Hepatocyte (in vitro differentiated cells): ENCODE data around the gene USP43. TPM values are rescaled to one million over a fixed set of nuclear protein-coding genes. Genes with fewer than 3 reads are reported as not detected.

Experiments used
- DNase-seq: peaks from one replicate; pipeline ENCODE4 v3.0.0-alpha.2; 2016; ENCODE audit warnings: low spot score
- H2AFZ ChIP-seq: fragments of 200-600 bp; sonication (generic); 2 replicates; pipeline ENCODE4 v1.6.0; 2016; ENCODE audit warnings: antibody characterized with exemption, mild to moderate bottlenecking
- H3K27ac ChIP-seq: fragments of 200-600 bp; sonication (generic); 2 replicates; pipeline ENCODE4 v1.5.1; 2016; ENCODE audit warnings: mild to moderate bottlenecking
- H3K27me3 ChIP-seq: fragments of 200-600 bp; sonication (generic); 2 replicates; pipeline ENCODE4 v1.6.1; 2016
- H3K36me3 ChIP-seq: fragments of 200-600 bp; sonication (generic); replicated peaks from 2 replicates; pipeline ENCODE4 v1.5.1; 2016; ENCODE audit warnings: low read depth; ENCODE audit not compliant: insufficient read depth
- H3K4me1 ChIP-seq: fragments of 200-600 bp; sonication (generic); 2 replicates; pipeline ENCODE4 v1.5.1; 2016; ENCODE audit warnings: mild to moderate bottlenecking, moderate library complexity; ENCODE audit not compliant: insufficient read depth
- H3K4me2 ChIP-seq: fragments of 200-600 bp; sonication (generic); 2 replicates; pipeline ENCODE4 v1.6.0; 2016
- H3K4me3 ChIP-seq: fragments of 200-600 bp; sonication (generic); 2 replicates; pipeline ENCODE4 v1.5.1; 2016; ENCODE audit warnings: mild to moderate bottlenecking
- H3K79me2 ChIP-seq: fragments of 200-600 bp; sonication (generic); 2 replicates; pipeline ENCODE4 v1.6.0; 2017; ENCODE audit warnings: mild to moderate bottlenecking
- H3K9me2 ChIP-seq: fragments of 200-600 bp; sonication (generic); replicated peaks from 2 replicates; pipeline ENCODE4 v1.6.0; 2017; ENCODE audit warnings: mild to moderate bottlenecking; ENCODE audit not compliant: insufficient read depth
- H3K9me3 ChIP-seq: fragments of 200-600 bp; sonication (generic); 2 replicates; pipeline ENCODE4 v1.5.1; 2016; ENCODE audit warnings: low read depth, mild to moderate bottlenecking
- H4K20me1 ChIP-seq: fragments of 200-600 bp; sonication (generic); 2 replicates; pipeline ENCODE4 v1.6.0; 2016; ENCODE audit warnings: mild to moderate bottlenecking; ENCODE audit not compliant: insufficient read depth, poor library complexity, severe bottlenecking
- CTCF ChIP-seq: fragments of 200-600 bp; sonication (generic); IDR thresholded peaks from 2 replicates; pipeline ENCODE4 v1.5.1; 2016; ENCODE audit warnings: antibody characterized with exemption, mild to moderate bottlenecking; ENCODE audit not compliant: poor library complexity
- EZH2 ChIP-seq: fragments of 200-600 bp; sonication (generic); IDR thresholded peaks from 2 replicates; pipeline ENCODE4 v1.6.1; 2016; ENCODE audit warnings: antibody characterized with exemption, mild to moderate bottlenecking, borderline replicate concordance
- EZH2phosphoT487 ChIP-seq: fragments of 200-600 bp; sonication (generic); IDR thresholded peaks from one replicate; pipeline ENCODE4 v1.6.1; 2018; ENCODE audit warnings: antibody characterized with exemption, mild to moderate bottlenecking, low read depth, moderate library complexity; ENCODE audit not compliant: unreplicated experiment, severe bottlenecking
- WGBS: methylation state at CpG from one replicate; pipeline ENCODE4 v1.1.6; 2016; ENCODE audit warnings: low lambda C conversion rate; ENCODE audit errors: missing lambda C conversion rate; 5-methylcytosine and 5-hydroxymethylcytosine counted together
- polyA plus RNA-seq: library from polyadenylated mRNA; unstranded; fragments of >200 nt; fragmentation: Nextera tagmentation; extraction: Ambion mirVana; gene quantifications from 2 replicates; pipeline ENCODE4 v1.2.1, GENCODE V29; 2016
- total RNA-seq: library from RNA; depleted of rRNA; stranded (reverse); fragments of >200 nt; gene quantifications from 2 replicates; pipeline ENCODE4 v1.2.3, GENCODE V29; 2014

The USP43 gene
- total and polyA plus RNA-seq, 2 experiments from 2014 or later: 3.6 to 5.2 TPM

GRCh38 chr17:9729034-9729650 is 83.8 kb downstream of the USP43 start:
- Histone ChIP-seq H3K79me2 (no peaks in the 10 kb centered on the region), H3K4me3 (no peak overlapping the region), H3K4me1 (no peaks in the 10 kb centered on the region), H2AFZ (no peak overlapping the region), H3K36me3 (no peaks in the 10 kb centered on the region), H3K27me3 (no peaks in the 10 kb centered on the region), H3K9me3 (no peaks in the 10 kb centered on the region), H3K4me2 (no peak overlapping the region), H3K27ac (no peak overlapping the region), H4K20me1 (no peaks in the 10 kb centered on the region), H3K9me2 (no peaks in the 10 kb centered on the region)
- DNase-seq: peak; percentile 66
- WGBS: 7% methylated on average over 2 of the region's 2 CpGs
- no peak for TF ChIP-seq EZH2
- no peak for TF ChIP-seq EZH2phosphoT487
- peak; percentile 98 for TF ChIP-seq CTCF

- Histone ChIP-seq H3K4me3 (no peak overlapping the region), H3K79me2 (no peaks in the 10 kb centered on the region), H2AFZ (no peak overlapping the region), H3K9me3 (no peaks in the 10 kb centered on the region), H3K9me2 (no peaks in the 10 kb centered on the region), H3K27ac (peak overlapping the region; percentile 6), H4K20me1 (no peaks in the 10 kb centered on the region), H3K4me2 (no peak overlapping the region), H3K4me1 (no peaks in the 10 kb centered on the region), H3K27me3 (no peaks in the 10 kb centered on the region), H3K36me3 (no peaks in the 10 kb centered on the region)
- TF ChIP-seq CTCF (no peak), EZH2phosphoT487 (no peak), EZH2 (no peak)
- 78% methylated on average over 11 of the region's 11 CpGs for WGBS
- DNase-seq: no peak
Observed at GRCh38 chr17:9729735-9730420, 84.6 kb downstream of the USP43 start.

DNA sequence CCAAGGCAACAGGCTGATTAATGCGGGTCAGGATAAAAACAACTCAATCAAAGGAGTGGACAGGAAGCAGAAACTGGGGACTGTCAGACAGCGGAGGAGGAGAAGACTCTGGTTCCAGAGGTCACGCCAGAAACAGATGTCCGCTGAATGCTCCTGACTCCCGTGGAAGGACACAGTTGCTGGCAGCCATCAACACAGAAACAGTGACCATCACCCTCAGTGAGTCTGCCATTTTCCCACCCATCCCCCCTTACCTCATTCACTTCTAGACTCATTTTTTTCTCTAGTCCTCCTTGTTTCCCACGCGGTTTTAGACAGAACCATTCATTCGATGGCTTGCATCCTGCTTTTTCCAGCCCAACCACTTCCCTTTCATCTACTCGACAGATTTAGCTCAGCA is 105.2 kb downstream of the USP43 start:
- DNase-seq: no peak
- Histone ChIP-seq H3K9me3 (no peaks in the 10 kb centered on the region), H3K4me2 (no peak overlapping the region), H3K36me3 (no peaks in the 10 kb centered on the region), H3K79me2 (no peaks in the 10 kb centered on the region), H3K9me2 (no peaks in the 10 kb centered on the region), H3K4me1 (no peaks in the 10 kb centered on the region), H3K27ac (no peak overlapping the region), H3K27me3 (peaks cover 6% of the 10 kb centered on the region), H4K20me1 (no peaks in the 10 kb centered on the region), H3K4me3 (no peak overlapping the region), H2AFZ (no peak overlapping the region)
- 86% methylated on average over 9 of the region's 9 CpGs for WGBS
- TF ChIP-seq EZH2phosphoT487: no peak
- TF ChIP-seq CTCF: no peak
- TF ChIP-seq EZH2: no peak
